Measurements from ENCODE around the gene GYG1.

GRCh38 chr3:149015393-149015792, 24.1 kb downstream of the GYG1 start:
- TF ChIP-seq CTCF (IDR thresholded peaks at IDR 0.05; ENCODE audit: low read depth, low read length) (no peak), EZH2phosphoT487 (IDR thresholded peaks at IDR 0.05; ENCODE audit: low read depth) (no peak)

Data from OCI-LY3 (cell line).